GM19043 (cell line): ENCODE data around the gene MST1.

Source experiments
- ATAC-seq: cut with Tn5 transposase; IDR thresholded peaks from one replicate; pipeline ENCODE4 v1.9.1; 2021; ENCODE audit warnings: low read depth; ENCODE audit not compliant: unreplicated experiment

MST1 gene

GRCh38 chr3:49659756-49660155, 29.5 kb downstream of the MST1 start:
- no peak for ATAC-seq

DNA sequence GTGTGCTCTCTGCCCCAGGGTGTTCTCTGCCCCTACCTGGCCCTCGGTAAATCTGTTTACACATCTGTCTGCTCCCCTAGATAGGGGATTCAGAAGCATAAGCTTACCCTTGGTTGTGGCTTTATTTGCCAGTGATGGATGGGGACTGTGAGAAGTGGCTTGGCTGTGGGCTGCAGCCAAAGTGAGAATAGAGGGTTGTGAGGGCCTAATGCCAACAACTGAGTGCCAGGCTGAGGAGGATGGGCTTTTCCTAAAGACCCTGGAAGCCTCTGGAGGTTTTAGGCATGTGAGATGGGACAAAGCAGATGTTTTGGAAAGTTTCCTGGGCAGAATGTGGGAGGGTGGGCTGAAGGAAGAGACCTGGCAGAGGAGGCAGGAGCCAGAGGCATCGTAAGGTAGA, 30.6 kb downstream of the MST1 start:
- ATAC-seq = no peak

- no peak for ATAC-seq
Observed at GRCh38 chr3:49657208-49657915, 31.9 kb downstream of the MST1 start.

DNA sequence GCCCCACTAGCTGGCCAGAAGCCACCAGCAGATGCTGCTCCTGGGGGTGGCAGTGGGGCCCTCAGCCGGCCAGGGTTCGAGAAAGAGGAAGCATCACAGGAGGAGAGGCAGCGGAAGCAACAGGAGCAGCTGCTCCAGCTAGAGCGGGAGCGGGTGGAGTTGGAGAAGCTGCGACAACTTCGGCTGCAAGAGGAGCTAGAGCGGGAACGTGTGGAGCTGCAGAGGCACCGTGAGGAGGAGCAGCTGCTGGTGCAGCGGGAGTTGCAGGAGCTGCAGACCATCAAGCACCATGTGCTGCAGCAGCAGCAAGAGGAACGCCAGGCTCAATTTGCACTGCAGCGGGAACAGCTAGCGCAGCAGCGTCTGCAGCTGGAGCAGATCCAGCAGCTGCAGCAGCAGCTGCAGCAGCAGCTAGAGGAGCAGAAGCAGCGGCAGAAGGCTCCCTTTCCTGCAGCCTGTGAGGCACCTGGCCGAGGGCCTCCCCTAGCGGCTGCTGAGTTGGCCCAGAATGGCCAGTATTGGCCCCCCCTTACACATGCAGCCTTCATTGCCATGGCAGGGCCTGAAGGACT, 32.6 kb downstream of the MST1 start:
- no peak for ATAC-seq

GRCh38 chr3:49655731-49656285, 33.5 kb downstream of the MST1 start:
- no peak for ATAC-seq

GRCh38 chr3:49654955-49655556, 34.2 kb downstream of the MST1 start:
- no peak for ATAC-seq

DNA sequence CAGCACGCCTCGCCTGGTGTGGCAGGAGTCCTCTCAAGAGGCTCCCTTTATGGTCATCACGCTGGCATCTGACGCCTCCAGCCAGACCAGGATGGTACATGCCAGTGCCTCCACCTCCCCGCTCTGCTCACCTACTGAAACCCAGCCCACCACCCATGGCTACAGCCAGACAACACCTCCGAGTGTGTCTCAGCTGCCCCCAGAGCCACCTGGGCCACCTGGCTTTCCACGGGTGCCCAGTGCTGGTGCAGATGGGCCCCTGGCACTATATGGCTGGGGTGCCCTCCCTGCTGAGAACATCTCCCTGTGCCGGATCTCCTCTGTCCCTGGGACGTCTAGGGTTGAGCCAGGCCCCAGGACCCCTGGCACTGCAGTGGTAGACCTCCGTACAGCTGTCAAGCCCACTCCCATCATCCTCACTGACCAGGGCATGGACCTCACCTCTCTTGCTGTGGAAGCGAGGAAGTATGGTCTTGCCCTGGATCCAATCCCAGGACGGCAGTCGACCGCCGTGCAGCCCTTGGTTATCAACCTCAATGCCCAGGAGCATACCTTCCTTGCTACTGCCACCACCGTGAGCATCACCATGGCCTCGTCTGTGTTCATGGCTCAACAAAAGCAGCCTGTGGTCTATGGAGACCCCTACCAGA, 35.0 kb downstream of the MST1 start:
- no peak for ATAC-seq

DNA sequence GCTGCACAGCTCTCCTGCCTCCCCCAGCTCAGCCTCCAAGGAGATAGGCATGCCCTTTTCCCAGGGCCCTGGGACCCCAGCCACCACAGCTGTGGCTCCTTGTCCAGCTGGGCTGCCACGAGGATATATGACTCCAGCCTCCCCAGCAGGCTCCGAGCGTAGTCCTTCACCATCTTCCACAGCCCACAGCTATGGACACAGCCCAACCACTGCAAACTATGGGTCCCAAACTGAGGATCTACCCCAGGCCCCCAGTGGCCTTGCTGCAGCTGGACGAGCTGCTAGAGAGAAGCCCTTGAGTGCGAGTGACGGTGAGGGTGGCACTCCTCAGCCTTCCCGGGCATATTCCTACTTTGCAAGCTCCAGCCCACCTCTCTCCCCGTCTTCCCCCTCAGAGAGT, 35.7 kb downstream of the MST1 start:
- no peak for ATAC-seq

GRCh38 chr3:49652903-49653415, 36.3 kb downstream of the MST1 start:
- ATAC-seq = no peak

GRCh38 chr3:49652218-49652902, 36.9 kb downstream of the MST1 start:
- no peak for ATAC-seq

- ATAC-seq = no peak
Observed at GRCh38 chr3:49650637-49651036, 38.6 kb downstream of the MST1 start.

DNA sequence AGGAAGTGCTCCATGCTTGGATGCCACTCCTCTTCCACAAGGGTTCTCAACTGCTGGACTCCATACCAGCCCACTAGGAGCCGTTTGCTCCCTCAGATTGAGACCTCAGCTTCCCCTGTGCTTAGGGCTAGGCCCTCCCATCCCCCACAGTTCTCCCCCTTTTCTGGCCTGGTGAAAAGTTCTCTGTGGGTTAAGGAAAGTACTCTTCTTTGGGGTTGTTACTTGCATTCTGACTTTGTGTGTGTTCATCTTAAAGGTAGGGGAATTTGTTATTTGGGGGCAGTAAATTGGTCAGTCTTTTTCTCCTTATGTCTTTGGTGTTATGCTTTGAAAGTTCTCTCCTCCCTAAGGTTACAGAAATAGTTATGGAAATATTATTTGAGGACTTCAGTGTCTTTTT, 39.1 kb downstream of the MST1 start:
- no peak for ATAC-seq

DNA sequence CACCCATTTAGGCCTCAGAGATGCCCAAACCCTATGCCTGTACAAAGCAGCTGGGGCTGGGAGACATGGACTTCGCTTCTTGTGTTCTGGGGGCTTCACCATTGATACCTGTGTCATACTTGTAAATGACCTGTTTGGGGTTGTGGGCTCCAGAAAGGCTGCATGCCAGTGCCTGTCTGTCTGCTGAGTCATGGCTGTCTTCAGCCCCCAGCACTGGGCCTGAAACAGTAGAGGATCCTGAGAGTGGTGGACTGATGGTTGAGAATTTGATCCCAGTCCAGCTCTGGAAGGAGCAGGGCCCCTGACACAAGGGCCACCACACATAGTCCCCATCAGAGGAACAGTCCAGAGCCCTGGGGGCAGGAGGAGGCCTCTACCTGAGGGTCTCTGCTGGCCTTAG, 39.7 kb downstream of the MST1 start:
- no peak for ATAC-seq

GRCh38 chr3:49648354-49649019, 40.8 kb downstream of the MST1 start:
- no peak for ATAC-seq

GRCh38 chr3:49647741-49648140, 41.5 kb downstream of the MST1 start:
- no peak for ATAC-seq

DNA sequence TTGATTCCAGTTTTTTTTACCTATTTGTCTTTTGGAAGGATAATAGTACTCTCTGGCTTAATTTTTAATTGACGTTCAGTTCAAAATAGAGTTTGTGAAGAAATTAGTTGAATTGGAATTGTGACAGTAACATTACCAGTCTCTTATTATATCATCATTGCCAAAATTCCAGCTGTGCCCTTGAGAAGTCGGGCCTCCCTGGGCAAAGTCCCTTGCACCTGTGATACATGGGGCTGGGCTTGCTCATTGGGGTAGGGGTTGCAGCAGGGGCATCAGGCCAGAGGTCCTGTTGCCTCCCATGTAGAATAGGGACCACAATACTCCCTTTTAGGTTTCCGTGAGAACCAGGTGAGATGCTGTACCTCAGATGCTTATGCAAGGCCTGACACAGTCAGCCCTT, 43.0 kb downstream of the MST1 start:
- no peak for ATAC-seq

DNA sequence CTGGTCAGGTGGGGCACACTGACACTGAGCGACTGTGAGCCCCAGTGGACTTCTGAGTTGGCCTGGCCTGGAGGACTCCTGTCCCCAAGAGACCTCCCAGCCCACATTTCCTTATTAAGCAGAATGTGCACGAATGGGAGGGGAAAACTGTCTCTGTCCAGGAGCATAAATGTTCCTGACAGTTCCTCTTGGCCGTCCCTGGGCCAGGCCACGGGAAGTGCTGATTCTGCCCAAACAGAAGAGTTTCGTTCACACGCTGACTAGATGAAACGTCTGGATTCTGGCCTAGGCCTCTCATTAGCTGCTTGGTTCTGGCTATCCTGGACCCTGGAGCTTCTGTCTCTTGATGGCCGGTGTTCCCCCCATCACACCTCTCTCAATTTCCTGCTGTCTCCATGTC, 44.6 kb downstream of the MST1 start:
- ATAC-seq = no peak

DNA sequence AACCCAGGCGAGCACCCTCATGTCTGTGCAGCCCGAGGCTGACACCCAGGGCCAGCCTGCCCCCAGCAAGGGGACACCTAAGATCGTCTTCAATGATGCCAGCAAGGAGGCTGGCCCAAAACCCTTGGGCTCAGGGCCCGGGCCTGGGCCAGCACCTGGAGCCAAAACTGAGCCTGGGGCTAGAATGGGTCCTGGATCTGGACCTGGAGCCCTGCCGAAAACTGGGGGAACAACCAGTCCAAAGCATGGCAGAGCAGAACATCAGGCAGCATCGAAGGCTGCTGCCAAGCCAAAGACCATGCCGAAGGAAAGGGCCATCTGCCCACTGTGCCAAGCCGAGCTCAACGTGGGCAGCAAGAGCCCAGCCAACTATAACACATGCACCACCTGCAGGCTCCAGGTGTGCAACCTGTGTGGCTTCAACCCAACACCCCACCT, 46.5 kb downstream of the MST1 start:
- ATAC-seq = no peak

DNA sequence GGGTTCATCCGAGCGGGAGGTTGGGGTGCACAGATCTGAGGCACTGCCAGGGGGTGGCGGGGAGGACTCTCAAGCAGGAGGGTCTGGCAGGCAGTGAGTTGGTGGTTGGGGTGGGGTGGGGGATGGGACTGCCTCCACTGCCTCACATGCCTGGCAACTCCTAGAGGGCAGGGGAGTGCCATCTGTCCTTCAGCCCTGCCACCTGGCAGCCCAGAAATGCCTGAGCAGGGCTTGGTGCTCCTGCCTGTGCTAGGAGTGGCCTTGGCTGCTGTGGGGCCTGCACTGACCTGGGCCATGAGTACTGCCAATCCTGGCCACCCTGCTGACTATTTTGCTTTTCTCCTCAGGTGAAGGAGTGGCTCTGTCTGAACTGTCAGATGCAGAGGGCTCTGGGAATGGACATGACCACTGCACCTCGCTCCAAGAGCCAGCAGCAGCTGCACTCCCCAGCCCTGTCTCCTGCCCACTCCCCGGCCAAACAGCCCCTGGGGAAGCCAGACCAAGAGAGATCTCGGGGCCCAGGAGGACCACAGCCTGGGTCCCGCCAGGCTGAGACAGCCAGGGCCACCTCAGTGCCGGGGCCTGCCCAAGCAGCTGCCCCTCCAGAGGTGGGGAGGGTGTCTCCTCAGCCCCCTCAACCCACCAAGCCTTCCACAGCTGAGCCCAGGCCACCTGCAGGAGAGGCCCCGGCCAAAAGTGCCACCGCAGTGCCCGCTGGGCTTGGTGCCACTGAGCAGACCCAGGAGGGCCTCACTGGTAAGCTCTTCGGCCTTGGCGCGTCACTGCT, 47.2 kb downstream of the MST1 start:
- ATAC-seq = no peak
